Measurements from ENCODE around the gene AMHR2. TPM values are rescaled to one million over a fixed set of nuclear protein-coding genes. Genes with fewer than 3 reads are reported as not detected.

AMHR2 gene
- total RNA-seq = 0.71 TPM

GRCh38 chr12:53423597-53423996, at the start of gene AMHR2:
TSS of gene AMHR2 (plus strand) at chr12:53423855. CDS start at chr12:53423935, 80 bp downstream.

GRCh38 chr12:53380104-53380793, 43.4 kb upstream of the AMHR2 start, which contains the start of gene SP1:
TSS of gene SP1 (plus strand) at chr12:53380176. CDS start at chr12:53380292, 116 bp downstream.

GRCh38 chr12:53441040-53441833, 17.6 kb downstream of the AMHR2 start, which contains the start of gene PRR13:
TSS of gene PRR13 (plus strand) at chr12:53441734. CDS start at chr12:53442715, 981 bp downstream.

DNA sequence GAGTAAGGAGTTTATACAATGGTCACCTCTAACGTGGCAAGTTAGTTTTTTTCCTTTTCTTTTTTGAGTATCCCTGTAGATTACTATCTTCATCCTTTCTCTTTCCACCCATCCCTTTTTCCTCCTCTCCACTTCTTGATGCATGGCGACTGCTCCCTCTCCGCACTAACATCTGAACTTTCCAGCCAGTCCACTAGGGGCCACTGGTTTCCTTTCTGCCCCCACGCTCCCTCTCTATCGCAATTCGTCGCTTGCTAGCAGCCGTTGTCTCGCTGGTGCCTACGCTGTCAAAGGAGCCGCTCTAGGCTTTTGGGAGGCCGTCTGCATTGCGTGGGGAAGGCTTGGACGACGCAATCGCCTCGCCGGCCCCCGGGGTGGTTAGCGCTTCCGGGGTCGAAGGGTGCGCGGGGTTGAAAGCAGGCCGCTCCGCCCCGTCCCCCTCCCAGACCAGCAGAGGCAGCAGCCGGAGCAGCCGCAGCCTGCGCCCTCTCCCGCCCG, 28.1 kb downstream of the AMHR2 start, which contains the start of gene PCBP2:
Gene PCBP2, plus strand, starts transcription at position 442 of the 498 bp plus-strand sequence. CDS start 2,699 bp downstream, outside the sequence.

Other genes starting within 250 kb of the AMHR2 start
- gene ZNF740, start 243.1 kb upstream of the AMHR2 start, total RNA-seq = 32.8 TPM
- gene CSAD, start 242.9 kb upstream of the AMHR2 start, total RNA-seq = 48.7 TPM
- gene ITGB7, start 216.6 kb upstream of the AMHR2 start, total RNA-seq = 2.9 TPM
- 50.7 TPM for gene RARG, start 191.6 kb upstream of the AMHR2 start, total RNA-seq
- 6.7 TPM for gene ESPL1, start 155.6 kb upstream of the AMHR2 start, total RNA-seq
- 295 TPM for gene PFDN5, start 128.3 kb upstream of the AMHR2 start, total RNA-seq
- 36.4 TPM for gene MYG1, start 124.2 kb upstream of the AMHR2 start, total RNA-seq
- gene AAAS, start 102.2 kb upstream of the AMHR2 start, total RNA-seq = 59.4 TPM
- gene SP7, start 87.5 kb upstream of the AMHR2 start, total RNA-seq = not detected
- gene SP1, start 43.7 kb upstream of the AMHR2 start, total RNA-seq = 70.4 TPM
- 13.7 TPM for gene PRR13, start 17.9 kb downstream of the AMHR2 start, total RNA-seq
- gene PCBP2, start 28.2 kb downstream of the AMHR2 start, total RNA-seq = 469 TPM
- gene MAP3K12, start 75.6 kb downstream of the AMHR2 start, total RNA-seq = 34.0 TPM
- 28.6 TPM for gene TARBP2, start 77.4 kb downstream of the AMHR2 start, total RNA-seq
- gene NPFF, start 83.6 kb downstream of the AMHR2 start, total RNA-seq = not detected
- 26.3 TPM for gene ATF7, start 202.5 kb downstream of the AMHR2 start, total RNA-seq

All from camera-type eye (tissue), 1 donor.